Stomach (tissue), 9 donors: ENCODE data around the gene GPR15. TPM values are rescaled to one million over a fixed set of nuclear protein-coding genes. Genes with fewer than 3 reads are reported as not detected.

Source experiments
- DNase-seq, 2 donors: peaks; one replicate each; pipeline versions ENCODE4 v3.0.0 to v3.0.0-alpha.2; 2013 to 2019
- H3K27ac ChIP-seq, 5 donors: fragments of 200-600 bp in 4 of 5; sonication (generic) in 4 of 5; one replicate each; pipeline ENCODE4 v1.5.1; 2013 to 2019; ENCODE audit warnings: mild to moderate bottlenecking in 1 of 5, moderate library complexity in 1 of 5
- H3K27me3 ChIP-seq, 3 donors: fragments of 200-600 bp; sonication (generic); one replicate each; pipeline ENCODE4 v1.5.1; 2017 to 2019; ENCODE audit warnings: mixed run types in 1 of 3
- H3K36me3 ChIP-seq, 4 donors: fragments of 200-600 bp; sonication (generic); 1 replicate in 3 of 4; 2 replicates in 1 of 4; pipeline ENCODE4 v1.5.1; 2016 to 2019
- H3K4me1 ChIP-seq, 4 donors: fragments of 200-600 bp; sonication (generic); one replicate each; pipeline ENCODE4 v1.5.1; 2016 to 2019
- H3K4me3 ChIP-seq, 4 donors: fragments of 200-600 bp; sonication (generic) in 3 of 4; one replicate each; pipeline ENCODE4 v1.5.1; 2016 to 2019; ENCODE audit warnings: mild to moderate bottlenecking in 1 of 4
- H3K9me3 ChIP-seq, 4 donors: fragments of 200-600 bp; sonication (generic); one replicate each; pipeline ENCODE4 v1.5.1; 2016 to 2019
- EP300 ChIP-seq: sonication (generic); formaldehyde crosslinking; IDR thresholded peaks from one replicate; pipeline ENCODE4 v1.6.1; 2017; ENCODE audit warnings: antibody characterized with exemption
- POLR2A ChIP-seq, 4 donors: fragments of 450-650 bp; IDR thresholded peaks; one replicate each; pipeline ENCODE4 v1.6.1; 2016; ENCODE audit warnings: antibody characterized with exemption in 4 of 4, control low read depth in 2 of 4, mild to moderate bottlenecking in 1 of 4, moderate library complexity in 1 of 4
- POLR2AphosphoS5 ChIP-seq, 3 donors: sonication (generic); formaldehyde crosslinking; IDR thresholded peaks; one replicate each; pipeline ENCODE4 v1.6.1; 2016; ENCODE audit warnings: antibody characterized with exemption in 3 of 3
- whole genome bisulfite sequencing, 5 donors: extraction: QIAGEN DNeasy Blood & Tissue Kit in 3 of 5; methylation state at CpG; one replicate each; pipeline versions ENCODE4 v1.1.5 to v1.1.7; 2013 to 2018; 5-methylcytosine and 5-hydroxymethylcytosine counted together
- intact Hi-C: fragments of 100-400 bp; cut with DNase I; formaldehyde crosslinking; loops from one replicate; pipeline ENCODE4 v1.15.1; 2023; ENCODE audit warnings: low total_unique reads
- polyA plus RNA-seq, 3 donors: library from polyadenylated mRNA; stranded (reverse); fragments of 200-250 nt; gene quantifications; one replicate each; pipeline ENCODE4 v1.2.3, GENCODE V29; 2013
- total RNA-seq, 5 donors: library from RNA; depleted of rRNA; stranded (reverse); fragments of >200 nt; gene quantifications; one replicate each; pipeline versions ENCODE4 v1.1.0 to v1.2.3, GENCODE V29; 2014 to 2016
- TF ChIP-seq, protein P1 (sequence below), 7 experiments: fragments of 450-650 bp in 4 of 7; fragments of 200-600 bp in 3 of 7; sonication (generic) in 3 of 7; IDR thresholded peaks; one replicate each; pipeline ENCODE4 v1.5.1; 2016 to 2019; ENCODE audit warnings: antibody characterized with exemption in 7 of 7, control low read depth in 2 of 7, mild to moderate bottlenecking in 1 of 7
- donor health status: healthy with polysubstance abuse.
- donor health status: Bipolar disorder and iron deficiency.
- donor health status: healthy.

The GPR15 gene
- total and polyA plus RNA-seq, 8 donors = 0.25 TPM; not detected in 7

- TF ChIP-seq POLR2AphosphoS5 (IDR thresholded peaks at IDR 0.05) (no peak), EP300 (no peak), POLR2A (IDR thresholded peaks at IDR 0.05) (no peak)
- TF ChIP-seq, protein P1, sequence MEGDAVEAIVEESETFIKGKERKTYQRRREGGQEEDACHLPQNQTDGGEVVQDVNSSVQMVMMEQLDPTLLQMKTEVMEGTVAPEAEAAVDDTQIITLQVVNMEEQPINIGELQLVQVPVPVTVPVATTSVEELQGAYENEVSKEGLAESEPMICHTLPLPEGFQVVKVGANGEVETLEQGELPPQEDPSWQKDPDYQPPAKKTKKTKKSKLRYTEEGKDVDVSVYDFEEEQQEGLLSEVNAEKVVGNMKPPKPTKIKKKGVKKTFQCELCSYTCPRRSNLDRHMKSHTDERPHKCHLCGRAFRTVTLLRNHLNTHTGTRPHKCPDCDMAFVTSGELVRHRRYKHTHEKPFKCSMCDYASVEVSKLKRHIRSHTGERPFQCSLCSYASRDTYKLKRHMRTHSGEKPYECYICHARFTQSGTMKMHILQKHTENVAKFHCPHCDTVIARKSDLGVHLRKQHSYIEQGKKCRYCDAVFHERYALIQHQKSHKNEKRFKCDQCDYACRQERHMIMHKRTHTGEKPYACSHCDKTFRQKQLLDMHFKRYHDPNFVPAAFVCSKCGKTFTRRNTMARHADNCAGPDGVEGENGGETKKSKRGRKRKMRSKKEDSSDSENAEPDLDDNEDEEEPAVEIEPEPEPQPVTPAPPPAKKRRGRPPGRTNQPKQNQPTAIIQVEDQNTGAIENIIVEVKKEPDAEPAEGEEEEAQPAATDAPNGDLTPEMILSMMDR (IDR thresholded peaks at IDR 0.05) = no peak
- no peaks in the 10 kb centered on the region for H3K27me3 ChIP-seq
- 43 to 53% (median 46%) methylated on average over 3 of the region's 3 CpGs for WGBS, 5 donors
Observed at GRCh38 chr3:98565237-98565643, 33.5 kb downstream of the GPR15 start.

GRCh38 chr3:98565843-98566242 is 34.1 kb downstream of the GPR15 start:
- Histone ChIP-seq H3K27me3 (no peaks in the 10 kb centered on the region), H3K36me3 (no peaks in the 10 kb centered on the region), H3K27ac (no peak overlapping the region), H3K9me3 (no peaks in the 10 kb centered on the region), H3K4me1 (no peaks in the 10 kb centered on the region), H3K4me3 (no peak overlapping the region)
- intact Hi-C loops = no loop called here
- no peak for DNase-seq
- 79 to 90% (median 85%) methylated on average over 6 of the region's 6 CpGs for WGBS, 5 donors
- TF ChIP-seq POLR2AphosphoS5 (IDR thresholded peaks at IDR 0.05) (no peak), EP300 (no peak)

More at GRCh38 chr3:98565237-98565643, 33.5 kb downstream of the GPR15 start:
- intact Hi-C loops = no loop called here
- Histone ChIP-seq H3K36me3 (no peaks in the 10 kb centered on the region), H3K4me3 (no peak overlapping the region), H3K27ac (peak overlapping the region in 1 of 5 donors; percentile 2), H3K4me1 (no peaks in the 10 kb centered on the region), H3K9me3 (no peaks in the 10 kb centered on the region)
- DNase-seq = no peak

- Histone ChIP-seq H3K9me3 (no peaks in the 10 kb centered on the region), H3K4me1 (no peaks in the 10 kb centered on the region), H3K27me3 (no peaks in the 10 kb centered on the region), H3K4me3 (no peak overlapping the region), H3K27ac (no peak overlapping the region), H3K36me3 (no peaks in the 10 kb centered on the region)
- 48 to 61% (median 53%) methylated on average over 2 of the region's 2 CpGs for WGBS, 5 donors
- DNase-seq = no peak
- TF ChIP-seq, protein P1 (IDR thresholded peaks at IDR 0.05) = no peak
- no peak for TF ChIP-seq POLR2A (IDR thresholded peaks at IDR 0.05)
- TF ChIP-seq POLR2AphosphoS5 (IDR thresholded peaks at IDR 0.05) = no peak
- no peak for TF ChIP-seq EP300
- intact Hi-C loops = no loop called here
Observed at GRCh38 chr3:98567666-98568270, 36.0 kb downstream of the GPR15 start.

GRCh38 chr3:98568402-98568801 is 36.6 kb downstream of the GPR15 start:
- Histone ChIP-seq H3K27me3 (no peaks in the 10 kb centered on the region), H3K27ac (no peak overlapping the region), H3K36me3 (no peaks in the 10 kb centered on the region), H3K4me3 (no peak overlapping the region), H3K9me3 (no peaks in the 10 kb centered on the region), H3K4me1 (no peaks in the 10 kb centered on the region)
- intact Hi-C loops = no loop called here
- 61 to 82% (median 70%) methylated on average over 3 of the region's 3 CpGs for WGBS, 5 donors
- TF ChIP-seq, protein P1 (IDR thresholded peaks at IDR 0.05) = no peak
- DNase-seq = no peak

GRCh38 chr3:98573181-98573728 is 41.5 kb downstream of the GPR15 start:
- no peak overlapping the region for H3K27ac ChIP-seq
- no peak overlapping the region for H3K4me3 ChIP-seq
- no peaks in the 10 kb centered on the region for H3K9me3 ChIP-seq
- TF ChIP-seq POLR2A (IDR thresholded peaks at IDR 0.05) = no peak
- TF ChIP-seq, protein P1 (IDR thresholded peaks at IDR 0.05) = peak in 3 of 7 experiments; percentile 11 to 26 (median 12)
- no peaks in the 10 kb centered on the region for H3K27me3 ChIP-seq
- H3K4me1 ChIP-seq = no peaks in the 10 kb centered on the region
- WGBS, 5 donors = 34 to 42% (median 40%) methylated on average over 2 of the region's 2 CpGs
- DNase-seq = no peak
- intact Hi-C loops = no loop called here
- H3K36me3 ChIP-seq = peaks cover 6 to 23% (median 18%) of the 10 kb centered on the region in 4 donors
